BE2C (cell line): Measurements from ENCODE around the gene BMERB1.
"Not testable (repeated sequence)": the region's sequence is repeated elsewhere in the genome, so short reads cannot be mapped to it uniquely, and the experiment has no call there.

Experiments
- DNase-seq: peaks from one replicate; pipeline ENCODE4 v3.0.0-alpha.2; 2020
- H3K27me3 ChIP-seq: fragments of 250-450 bp; sonication (Bioruptor Pico); 2 replicates; pipeline ENCODE4 v1.5.1; 2020; ENCODE audit warnings: mild to moderate bottlenecking
- H3K36me3 ChIP-seq: fragments of 250-450 bp; sonication (Bioruptor Pico); 2 replicates; pipeline ENCODE4 v1.5.1; 2020; ENCODE audit warnings: mild to moderate bottlenecking
- H3K4me1 ChIP-seq: fragments of 250-450 bp; sonication (Bioruptor Pico); 2 replicates; pipeline ENCODE4 v1.5.1; 2020
- H3K4me3 ChIP-seq: 2 replicates; pipeline ENCODE4 v1.5.1; 2011; ENCODE audit warnings: low read depth, low read length
- H3K9me3 ChIP-seq: fragments of 250-450 bp; sonication (Bioruptor Pico); 2 replicates; pipeline ENCODE4 v1.5.1; 2020
- CTCF ChIP-seq: IDR thresholded peaks from 2 replicates; pipeline ENCODE4 v1.5.1; 2012; ENCODE audit warnings: mild to moderate bottlenecking, low read depth, low read length

BMERB1 gene

GRCh38 chr16:15451098-15451731, 16.8 kb downstream of the BMERB1 start:
- TF ChIP-seq CTCF = no peak
- no peaks in the 10 kb centered on the region for H3K4me1 ChIP-seq
- no peak for DNase-seq
- no peaks in the 10 kb centered on the region for H3K36me3 ChIP-seq
- no peaks in the 10 kb centered on the region for H3K27me3 ChIP-seq
- no peak overlapping the region for H3K4me3 ChIP-seq
- no peaks in the 10 kb centered on the region for H3K9me3 ChIP-seq

DNA sequence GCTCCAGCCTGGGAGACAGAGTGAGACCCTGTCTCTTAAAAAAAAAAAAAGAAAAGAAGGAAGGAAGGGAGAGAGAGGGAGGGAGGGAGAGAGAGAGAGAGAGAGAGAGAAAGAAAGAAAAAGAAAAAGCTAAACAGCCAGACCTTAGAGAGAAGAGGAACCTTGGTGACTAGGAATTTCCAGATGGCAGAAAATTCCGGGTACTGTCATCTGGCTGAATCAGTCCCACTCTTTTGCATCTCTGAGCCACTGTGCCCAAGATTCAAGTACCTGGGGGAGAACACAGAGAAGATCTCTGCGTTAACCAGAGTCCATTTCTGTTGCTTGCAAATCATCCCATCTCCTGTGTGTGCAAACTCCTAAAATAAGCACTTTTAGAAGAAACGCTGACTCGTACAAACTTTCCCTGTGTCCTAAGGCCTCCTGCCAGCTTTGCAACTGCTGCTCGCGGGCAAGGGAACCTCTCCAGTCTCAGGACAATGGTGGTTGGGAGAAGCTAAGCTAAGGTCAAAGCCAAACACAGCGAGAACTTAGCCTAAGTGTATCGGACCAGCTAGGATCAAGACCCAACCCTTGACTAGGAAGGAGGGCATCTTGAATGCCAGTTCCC, 18.0 kb downstream of the BMERB1 start:
- H3K27me3 ChIP-seq = no peaks in the 10 kb centered on the region
- no peak for TF ChIP-seq CTCF
- no peaks in the 10 kb centered on the region for H3K4me1 ChIP-seq
- no peak for DNase-seq
- H3K9me3 ChIP-seq = no peaks in the 10 kb centered on the region
- H3K4me3 ChIP-seq = no peak overlapping the region
- no peaks in the 10 kb centered on the region for H3K36me3 ChIP-seq

DNA sequence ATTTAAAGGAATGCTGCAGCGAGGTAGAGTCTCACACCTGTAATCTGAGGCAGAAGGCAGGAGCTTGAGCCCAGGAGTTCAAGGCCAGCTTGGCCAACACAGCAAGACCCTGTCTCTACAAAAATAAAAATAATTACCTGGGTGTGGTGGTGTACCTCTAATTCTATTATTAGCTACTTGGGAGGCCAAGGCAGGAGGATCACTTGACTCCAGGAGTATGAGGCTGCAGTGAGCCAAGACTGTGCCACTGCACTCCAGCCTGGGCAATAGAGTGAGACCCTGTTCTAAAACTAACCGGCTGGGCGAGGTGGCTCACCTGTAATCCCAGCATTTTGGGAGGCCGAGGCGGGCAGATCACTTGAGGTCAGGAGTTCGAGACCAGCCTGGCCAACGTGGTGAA, 18.9 kb downstream of the BMERB1 start:
- H3K27me3 ChIP-seq, H3K4me3 ChIP-seq, DNase-seq, H3K9me3 ChIP-seq, H3K4me1 ChIP-seq, H3K36me3 ChIP-seq: not testable (repeated sequence)

DNA sequence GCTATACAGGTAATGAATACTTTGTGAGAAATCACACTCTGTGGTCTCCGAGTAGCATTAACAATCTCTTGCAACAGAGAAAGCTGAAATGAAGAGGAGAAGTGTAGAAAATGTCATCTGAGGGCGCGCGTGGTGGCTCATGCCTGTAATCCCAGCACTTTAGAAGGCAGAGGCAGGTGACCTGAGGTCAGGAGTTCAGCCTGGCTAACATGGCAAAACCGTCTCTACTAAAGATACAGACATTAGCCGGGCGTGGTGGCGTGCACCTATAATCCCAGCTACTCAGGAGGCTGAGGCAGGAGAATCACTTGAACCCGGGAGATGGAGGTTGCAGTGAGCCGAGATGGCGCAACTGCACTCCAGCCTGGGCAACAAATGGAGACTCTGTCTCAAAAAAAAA, 20.5 kb downstream of the BMERB1 start:
- H3K27me3 ChIP-seq, DNase-seq, H3K4me3 ChIP-seq: not testable (repeated sequence)

GRCh38 chr16:15457400-15457799, 23.0 kb downstream of the BMERB1 start:
- Histone ChIP-seq H3K9me3 (no peaks in the 10 kb centered on the region), H3K4me3 (no peak overlapping the region), H3K36me3 (no peaks in the 10 kb centered on the region), H3K4me1 (no peaks in the 10 kb centered on the region), H3K27me3 (no peaks in the 10 kb centered on the region)
- TF ChIP-seq CTCF = no peak
- DNase-seq = no peak

More for the DNA sequence above, 20.5 kb downstream of the BMERB1 start:
- H3K9me3 ChIP-seq, H3K4me1 ChIP-seq, H3K36me3 ChIP-seq: not testable (repeated sequence)

GRCh38 chr16:15457958-15458357, 23.6 kb downstream of the BMERB1 start:
- no peaks in the 10 kb centered on the region for H3K4me1 ChIP-seq
- no peak for DNase-seq
- H3K36me3 ChIP-seq = no peaks in the 10 kb centered on the region
- no peaks in the 10 kb centered on the region for H3K9me3 ChIP-seq
- H3K4me3 ChIP-seq = no peak overlapping the region
- no peak for TF ChIP-seq CTCF
- no peaks in the 10 kb centered on the region for H3K27me3 ChIP-seq

- no peaks in the 10 kb centered on the region for H3K27me3 ChIP-seq
- no peak for TF ChIP-seq CTCF
- H3K36me3 ChIP-seq = no peaks in the 10 kb centered on the region
- no peaks in the 10 kb centered on the region for H3K4me1 ChIP-seq
- DNase-seq = no peak
- no peak overlapping the region for H3K4me3 ChIP-seq
- no peaks in the 10 kb centered on the region for H3K9me3 ChIP-seq
Observed at GRCh38 chr16:15459791-15460190, 25.4 kb downstream of the BMERB1 start.
